Globus pallidus (tissue), 1 donor: Measurements from ENCODE around the gene FUT2.
A peak's percentile ranks its signal among the peaks of the same experiment; 100 is the strongest.
"Not testable (repeated sequence)": the region's sequence is repeated elsewhere in the genome, so short reads cannot be mapped to it uniquely, and the experiment has no call there.

Source experiments
- DNase-seq: peaks from one replicate; pipeline ENCODE4 v3.0.0-alpha.2; 2015; ENCODE audit warnings: low spot score

The FUT2 gene

GRCh38 chr19:48670699-48671445 lies 24.9 kb upstream of the FUT2 start:
- no peak for DNase-seq

GRCh38 chr19:48671446-48671995 lies 24.2 kb upstream of the FUT2 start:
- no peak for DNase-seq

GRCh38 chr19:48672994-48673393 lies 22.8 kb upstream of the FUT2 start, which contains the start of gene NTN5:
Gene NTN5 (minus strand): TSS chr19:48673017. CDS start chr19:48670986, 2,031 bp downstream.
- DNase-seq: no peak

- no peak for DNase-seq
Observed at GRCh38 chr19:48673436-48674100, 22.2 kb upstream of the FUT2 start.

- no peak for DNase-seq
Observed at GRCh38 chr19:48674216-48674809, 21.5 kb upstream of the FUT2 start.

- DNase-seq: peak; percentile 86
Observed at GRCh38 chr19:48674921-48675824, 20.6 kb upstream of the FUT2 start.

GRCh38 chr19:48676487-48676886 lies 19.3 kb upstream of the FUT2 start:
- DNase-seq: no peak

GRCh38 chr19:48676887-48677286 lies 18.9 kb upstream of the FUT2 start:
- DNase-seq: no peak

GRCh38 chr19:48678201-48678600 lies 17.6 kb upstream of the FUT2 start:
- no peak for DNase-seq

- DNase-seq: not testable (repeated sequence)
Observed at GRCh38 chr19:48680006-48680405, 15.8 kb upstream of the FUT2 start.

- no peak for DNase-seq
Observed at GRCh38 chr19:48680436-48681126, 15.2 kb upstream of the FUT2 start.

GRCh38 chr19:48681127-48681470 lies 14.7 kb upstream of the FUT2 start:
- no peak for DNase-seq

- peak; percentile 83 for DNase-seq
Observed at GRCh38 chr19:48683349-48683748, 12.4 kb upstream of the FUT2 start.

GRCh38 chr19:48685583-48685982 lies 10.2 kb upstream of the FUT2 start:
- DNase-seq: no peak

- no peak for DNase-seq
Observed at GRCh38 chr19:48686088-48686487, 9.7 kb upstream of the FUT2 start.

GRCh38 chr19:48686637-48687036 lies 9.1 kb upstream of the FUT2 start:
- DNase-seq: not testable (repeated sequence)

- DNase-seq: no peak
Observed at GRCh38 chr19:48687776-48688175, 8.0 kb upstream of the FUT2 start.

- DNase-seq: no peak
Observed at GRCh38 chr19:48689449-48689848, 6.3 kb upstream of the FUT2 start.

- not testable (repeated sequence) for DNase-seq
Observed at GRCh38 chr19:48693629-48694028, 2.1 kb upstream of the FUT2 start.

GRCh38 chr19:48696353-48697010 lies 711 bp downstream of the FUT2 start:
- DNase-seq: no peak

- DNase-seq: no peak
Observed at GRCh38 chr19:48698046-48698445, 2.3 kb downstream of the FUT2 start.
